Measurements from ENCODE around the gene NAB1.

DNA sequence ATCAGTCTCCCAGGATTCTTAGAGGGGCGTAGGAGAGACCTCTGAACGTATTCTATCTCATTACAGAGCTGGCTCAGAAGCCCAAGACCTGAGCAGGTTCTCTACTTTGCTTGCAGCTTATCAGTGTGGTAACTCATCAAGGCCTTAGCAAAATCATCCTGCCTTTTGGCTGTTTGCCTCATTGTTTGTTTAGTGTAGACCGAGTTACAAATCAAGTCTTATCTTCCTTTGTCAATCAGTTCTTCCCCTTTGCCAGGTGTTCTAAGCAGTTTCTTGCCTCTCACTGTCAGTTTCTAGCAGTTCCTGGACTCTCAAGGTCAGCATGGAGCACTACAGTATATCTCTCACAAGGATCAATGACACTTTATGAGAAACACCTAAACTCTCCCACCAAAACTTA is 30.9 kb upstream of the NAB1 start:
- TF ChIP-seq EZH2 (IDR thresholded peaks at IDR 0.05) (no peak), POLR2AphosphoS5 (IDR thresholded peaks at IDR 0.05; ENCODE audit: borderline replicate concordance, low read depth, low read length) (no peak), FOXP2 (optimal IDR thresholded peaks at IDR 0.05; ENCODE audit: control extremely low read depth, extremely low read length, insufficient read depth) (no peak)
